Measurements from ENCODE around the gene CDX1.

Gene CDX1

DNA sequence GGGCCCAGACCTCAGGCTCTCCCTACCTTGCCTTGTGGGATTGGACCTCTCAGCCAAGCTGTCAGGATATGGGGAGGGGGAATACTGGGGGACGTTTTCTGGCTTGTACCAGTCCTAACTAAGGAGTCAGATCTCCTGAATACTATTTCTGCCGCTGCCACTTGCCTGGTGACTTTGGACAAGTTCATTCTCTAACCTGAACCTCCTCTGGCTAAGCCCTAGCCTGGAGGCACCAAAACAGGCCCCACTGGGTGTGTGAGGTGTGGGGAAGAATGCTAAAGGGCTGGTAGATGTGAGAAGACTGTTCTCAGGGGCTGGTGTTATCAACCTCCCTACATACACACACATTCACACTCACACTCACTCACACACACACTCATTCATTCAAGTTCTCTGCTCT lies 24.4 kb downstream of the CDX1 start:
- Histone ChIP-seq H3K9me3 (no peaks in the 10 kb centered on the region), H3K4me1 (no peaks in the 10 kb centered on the region), H3K27me3 (peaks cover 18% of the 10 kb centered on the region), H3K4me3 (ENCODE audit: low read depth, low read length) (no peak overlapping the region), H3K36me3 (no peaks in the 10 kb centered on the region)
- TF ChIP-seq CTCF (IDR thresholded peaks at IDR 0.05; ENCODE audit: low read depth, low read length) = no peak
- DNase-seq = no peak

- no peaks in the 10 kb centered on the region for H3K9me3 ChIP-seq
- H3K4me1 ChIP-seq = no peaks in the 10 kb centered on the region
- H3K36me3 ChIP-seq = no peaks in the 10 kb centered on the region
- DNase-seq = no peak
- H3K4me3 ChIP-seq (ENCODE audit: low read depth, low read length) = no peak overlapping the region
- TF ChIP-seq CTCF (IDR thresholded peaks at IDR 0.05; ENCODE audit: low read depth, low read length) = no peak
- H3K27me3 ChIP-seq = peaks cover 18% of the 10 kb centered on the region
Observed at GRCh38 chr5:150192462-150192861, 25.9 kb downstream of the CDX1 start.

GRCh38 chr5:150195736-150196485 lies 29.3 kb downstream of the CDX1 start:
- no peak for TF ChIP-seq CTCF (IDR thresholded peaks at IDR 0.05; ENCODE audit: low read depth, low read length)
- H3K27me3 ChIP-seq = no peaks in the 10 kb centered on the region

DNA sequence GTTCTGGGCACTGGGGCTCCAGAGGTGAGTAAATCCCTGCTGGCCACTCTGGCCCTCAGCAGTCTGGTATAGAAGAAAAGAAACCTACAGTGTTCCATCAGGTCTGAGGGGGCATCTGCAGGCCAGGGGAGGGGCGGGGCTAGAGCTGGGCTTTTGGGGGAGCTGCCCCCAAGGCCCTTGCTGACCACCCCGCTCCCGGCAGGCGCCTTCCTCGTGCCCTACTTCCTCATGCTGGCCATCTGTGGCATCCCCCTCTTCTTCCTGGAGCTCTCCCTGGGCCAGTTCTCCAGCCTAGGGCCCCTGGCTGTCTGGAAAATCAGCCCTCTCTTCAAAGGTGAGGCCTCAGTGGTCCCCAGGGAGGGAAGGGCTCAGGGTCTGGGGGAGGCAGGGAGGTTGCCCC lies 29.9 kb downstream of the CDX1 start:
- DNase-seq = no peak
- H3K9me3 ChIP-seq = no peaks in the 10 kb centered on the region
- no peak overlapping the region for H3K4me3 ChIP-seq (ENCODE audit: low read depth, low read length)
- no peak for TF ChIP-seq CTCF (IDR thresholded peaks at IDR 0.05; ENCODE audit: low read depth, low read length)
- H3K36me3 ChIP-seq = no peaks in the 10 kb centered on the region
- no peaks in the 10 kb centered on the region for H3K4me1 ChIP-seq
- H3K27me3 ChIP-seq = no peaks in the 10 kb centered on the region

More at GRCh38 chr5:150195736-150196485, 29.3 kb downstream of the CDX1 start:
- no peak for DNase-seq
- Histone ChIP-seq H3K36me3 (no peaks in the 10 kb centered on the region), H3K9me3 (no peaks in the 10 kb centered on the region), H3K4me3 (ENCODE audit: low read depth, low read length) (no peak overlapping the region), H3K4me1 (no peaks in the 10 kb centered on the region)

DNA sequence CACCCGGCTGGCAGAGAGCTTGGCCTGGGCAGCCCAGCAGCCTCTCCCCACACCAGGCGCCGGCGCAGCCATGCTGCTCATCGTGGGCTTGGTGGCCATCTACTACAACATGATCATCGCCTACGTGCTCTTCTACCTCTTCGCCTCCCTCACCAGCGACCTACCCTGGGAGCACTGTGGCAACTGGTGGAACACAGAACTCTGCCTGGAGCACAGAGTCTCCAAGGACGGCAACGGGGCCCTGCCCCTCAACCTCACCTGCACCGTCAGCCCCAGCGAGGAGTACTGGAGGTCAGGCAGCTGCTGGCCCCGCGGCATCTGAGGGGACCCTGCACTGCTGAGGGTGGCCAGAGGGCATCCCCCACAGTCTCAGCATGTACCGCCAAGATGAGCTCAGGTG lies 30.4 kb downstream of the CDX1 start:
- Histone ChIP-seq H3K4me3 (ENCODE audit: low read depth, low read length) (no peak overlapping the region), H3K36me3 (no peaks in the 10 kb centered on the region), H3K4me1 (no peaks in the 10 kb centered on the region), H3K9me3 (no peaks in the 10 kb centered on the region), H3K27me3 (no peaks in the 10 kb centered on the region)
- DNase-seq = no peak
- TF ChIP-seq CTCF (IDR thresholded peaks at IDR 0.05; ENCODE audit: low read depth, low read length) = no peak

GRCh38 chr5:150197476-150197875 lies 30.9 kb downstream of the CDX1 start:
- Histone ChIP-seq H3K9me3 (no peaks in the 10 kb centered on the region), H3K4me3 (ENCODE audit: low read depth, low read length) (no peak overlapping the region), H3K4me1 (no peaks in the 10 kb centered on the region), H3K36me3 (no peaks in the 10 kb centered on the region), H3K27me3 (no peaks in the 10 kb centered on the region)
- DNase-seq = no peak
- no peak for TF ChIP-seq CTCF (IDR thresholded peaks at IDR 0.05; ENCODE audit: low read depth, low read length)
